Keratinocyte (primary cell): ENCODE measurements around the gene FAM169A. TPM values are rescaled to one million over a fixed set of nuclear protein-coding genes. Genes with fewer than 3 reads are reported as not detected.

Source experiments
- DNase-seq: peaks from one replicate; pipeline ENCODE4 v3.0.0-alpha.2; 2011; ENCODE audit warnings: low read depth, missing footprints, low spot score
- FAIRE-seq: peaks from 2 replicates; lab custom pipeline; 2011; peaks lifted over from hg19 to GRCh38; lab: Jason Lieb, UNC
- H2AFZ ChIP-seq: 2 replicates; pipeline ENCODE4 v1.6.0; 2012; ENCODE audit warnings: low read length, control low read depth, inconsistent platforms; ENCODE audit not compliant: control insufficient read depth
- H3K27ac ChIP-seq: 2 replicates; pipeline ENCODE4 v1.5.1; 2011; ENCODE audit warnings: low read length; ENCODE audit not compliant: control insufficient read depth, insufficient read depth
- H3K27me3 ChIP-seq: 3 replicates; pipeline ENCODE4 v1.6.0; 2011; ENCODE audit warnings: low read length; ENCODE audit not compliant: control insufficient read depth, insufficient read depth; ENCODE audit errors: extremely low read depth
- H3K36me3 ChIP-seq, 2 experiments: 2 replicates in 1 of 2; 3 replicates in 1 of 2; pipeline ENCODE4 v1.5.1; 2011; ENCODE audit warnings: low read length in 2 of 2, mild to moderate bottlenecking in 1 of 2; ENCODE audit not compliant: control insufficient read depth in 2 of 2, insufficient read depth in 2 of 2; ENCODE audit errors: extremely low read depth in 1 of 2
- H3K4me1 ChIP-seq: 3 replicates; pipeline ENCODE4 v1.5.1; 2011; ENCODE audit warnings: low read length; ENCODE audit not compliant: control insufficient read depth, insufficient read depth; ENCODE audit errors: extremely low read depth
- H3K4me2 ChIP-seq: 3 replicates; pipeline ENCODE4 v1.6.0; 2011; ENCODE audit warnings: low read depth, low read length; ENCODE audit not compliant: control insufficient read depth, insufficient read depth; ENCODE audit errors: extremely low read depth
- H3K4me3 ChIP-seq, 3 experiments: fragments of 200-600 bp in 1 of 3; sonication (generic) in 1 of 3; 2 replicates in 2 of 3; 3 replicates in 1 of 3; pipeline ENCODE4 v1.5.1; 2011 to 2016; ENCODE audit warnings: low read length in 3 of 3, mild to moderate bottlenecking in 3 of 3, control low read depth in 2 of 3, inconsistent platforms in 1 of 3, low read depth in 1 of 3, mixed read lengths in 1 of 3, mixed run types in 1 of 3, moderate library complexity in 1 of 3; ENCODE audit not compliant: control insufficient read depth in 2 of 3, insufficient read depth in 2 of 3; ENCODE audit errors: extremely low read depth in 1 of 3
- H3K79me2 ChIP-seq: 2 replicates; pipeline ENCODE4 v1.6.0; 2012; ENCODE audit warnings: low read length; ENCODE audit not compliant: control insufficient read depth, insufficient read depth
- H3K9ac ChIP-seq: 3 replicates; pipeline ENCODE4 v1.6.0; 2011; ENCODE audit warnings: low read length; ENCODE audit not compliant: control insufficient read depth, insufficient read depth; ENCODE audit errors: extremely low read depth
- H3K9me1 ChIP-seq: 3 replicates; pipeline ENCODE4 v1.6.0; 2011; ENCODE audit warnings: low read length; ENCODE audit not compliant: control insufficient read depth, insufficient read depth; ENCODE audit errors: extremely low read depth
- H3K9me3 ChIP-seq: 2 replicates; pipeline ENCODE4 v1.5.1; 2012; ENCODE audit warnings: low read depth, low read length; ENCODE audit not compliant: control insufficient read depth
- H4K20me1 ChIP-seq: 3 replicates; pipeline ENCODE4 v1.6.0; 2011; ENCODE audit warnings: low read length; ENCODE audit not compliant: control insufficient read depth, insufficient read depth; ENCODE audit errors: extremely low read depth
- CTCF ChIP-seq, 3 experiments: IDR thresholded peaks in 1 of 3; conservative IDR thresholded peaks in 1 of 3; optimal IDR thresholded peaks in 1 of 3; 2 replicates in 2 of 3; 3 replicates in 1 of 3; pipeline versions ENCODE3 to v1.5.1; 2011; ENCODE audit warnings: low read length in 3 of 3, mild to moderate bottlenecking in 3 of 3, moderate library complexity in 2 of 3, control low read depth in 1 of 3, inconsistent platforms in 1 of 3; ENCODE audit not compliant: insufficient read depth in 2 of 3; ENCODE audit errors: extremely low read depth in 1 of 3
- EZH2 ChIP-seq: IDR thresholded peaks from one replicate; pipeline ENCODE4 v1.6.1; 2012; ENCODE audit warnings: inconsistent platforms, mild to moderate bottlenecking, low read length, moderate library complexity
- dilution Hi-C: fragments of 300-500 bp; cut with MboI; formaldehyde crosslinking; loops from one replicate; pipeline ENCODE4 v1.7.0; 2020; ENCODE audit warnings: low sequenced_read_pairs; ENCODE audit not compliant: extremely low pct_ligation_motif_present
- polyA plus RNA-seq, 5 experiments: library from polyadenylated mRNA; depleted of rRNA in 3 of 5; stranded (reverse) in 3 of 5; stranded (forward) in 1 of 5; unstranded in 1 of 5; fragments of >200 nt; gene quantifications; 1 replicate in 1 of 5; 2 replicates in 3 of 5; 3 replicates in 1 of 5; pipeline versions ENCODE4 v1.2.1 to v1.2.3, GENCODE V29; 2011 to 2012; ENCODE audit warnings: missing spikeins in 2 of 5, low read depth in 1 of 5, low replicate concordance in 1 of 5

FAM169A gene
- polyA plus RNA-seq, 1 donor (not counting 4 experiments of a cell fraction or from before 2014, with no cell fraction given) = 13.1 TPM

GRCh38 chr5:74895906-74896305 is 29.7 kb upstream of the FAM169A start:
- H3K79me2 ChIP-seq = no peaks in the 10 kb centered on the region
- H3K36me3 ChIP-seq = no peaks in the 10 kb centered on the region
- dilution Hi-C loops = no loop called here
- DNase-seq (peak; percentile 52), FAIRE-seq (peak; percentile 59)
- TF ChIP-seq CTCF (optimal IDR thresholded peaks at IDR 0.05 in 1 of 3, IDR thresholded peaks at IDR 0.05 in 1 of 3, conservative IDR thresholded peaks at IDR 0.05 in 1 of 3; ENCODE audit: extremely low read depth in 1 of 3, insufficient read depth in 2 of 3, low read length in 3 of 3) (no peak), EZH2 (no peak)
- H3K9ac ChIP-seq = no peak overlapping the region
- H3K27me3 ChIP-seq = no peaks in the 10 kb centered on the region
- no peak overlapping the region for H3K4me3 ChIP-seq
- H4K20me1 ChIP-seq = no peaks in the 10 kb centered on the region
- no peak overlapping the region for H2AFZ ChIP-seq
- no peaks in the 10 kb centered on the region for H3K9me1 ChIP-seq
- no peaks in the 10 kb centered on the region for H3K9me3 ChIP-seq
- no peak overlapping the region for H3K27ac ChIP-seq
- H3K4me1 ChIP-seq = peaks cover 5% of the 10 kb centered on the region
- H3K4me2 ChIP-seq = no peak overlapping the region

- TF ChIP-seq EZH2 (no peak), CTCF (optimal IDR thresholded peaks at IDR 0.05 in 1 of 3, IDR thresholded peaks at IDR 0.05 in 1 of 3, conservative IDR thresholded peaks at IDR 0.05 in 1 of 3; ENCODE audit: extremely low read depth in 1 of 3, insufficient read depth in 2 of 3, low read length in 3 of 3) (no peak)
- DNase-seq = no peak
- no peak overlapping the region for H3K4me2 ChIP-seq
- H3K36me3 ChIP-seq = no peaks in the 10 kb centered on the region
- no peaks in the 10 kb centered on the region for H3K27me3 ChIP-seq
- no peaks in the 10 kb centered on the region for H3K79me2 ChIP-seq
- H2AFZ ChIP-seq = no peak overlapping the region
- no peaks in the 10 kb centered on the region for H3K9me3 ChIP-seq
- no peak overlapping the region for H3K9ac ChIP-seq
- H3K9me1 ChIP-seq = no peaks in the 10 kb centered on the region
- peaks cover 5% of the 10 kb centered on the region for H3K4me1 ChIP-seq
- dilution Hi-C loops = no loop called here
- no peak overlapping the region for H3K27ac ChIP-seq
- FAIRE-seq = no peak
- H4K20me1 ChIP-seq = no peaks in the 10 kb centered on the region
- H3K4me3 ChIP-seq = no peak overlapping the region
These were observed 28.2 kb upstream of the FAM169A start for GRCh38 chr5:74894351-74894750.
